ENCODE measurements around the gene TRAF1.

The TRAF1 gene

GRCh38 chr9:120885958-120886357, 40.6 kb downstream of the TRAF1 start:
- DNase-seq: peak; percentile 80

GRCh38 chr9:120885457-120885856, 41.1 kb downstream of the TRAF1 start:
- DNase-seq: no peak

GRCh38 chr9:120883608-120883996, 43.0 kb downstream of the TRAF1 start:
- no peak for DNase-seq

- DNase-seq: no peak
Measured at GRCh38 chr9:120882935-120883607, 43.5 kb downstream of the TRAF1 start.

- DNase-seq: no peak
Measured at GRCh38 chr9:120879446-120879845, 47.1 kb downstream of the TRAF1 start.

- DNase-seq: no peak
Measured at GRCh38 chr9:120878188-120879130, 48.1 kb downstream of the TRAF1 start.

- DNase-seq: peak; percentile 87
Measured at GRCh38 chr9:120877276-120878034, 49.1 kb downstream of the TRAF1 start.

GRCh38 chr9:120876842-120877240, 49.8 kb downstream of the TRAF1 start, which contains the start of gene PHF19:
Gene PHF19, minus strand, starts transcription at chr9:120877188. Its CDS starts 2,447 bp downstream, at chr9:120874741.
- no peak for DNase-seq

- DNase-seq: peak; percentile 93
Measured at GRCh38 chr9:120875954-120876841, 50.4 kb downstream of the TRAF1 start.

- DNase-seq: no peak
Measured at GRCh38 chr9:120875643-120875953, 51.0 kb downstream of the TRAF1 start.

- DNase-seq: no peak
Measured at GRCh38 chr9:120875195-120875565, 51.4 kb downstream of the TRAF1 start.

GRCh38 chr9:120874226-120875194, 52.1 kb downstream of the TRAF1 start:
- no peak for DNase-seq

GRCh38 chr9:120873512-120873911, 53.1 kb downstream of the TRAF1 start:
- no peak for DNase-seq

- DNase-seq: no peak
Measured at GRCh38 chr9:120872791-120873502, 53.6 kb downstream of the TRAF1 start.

GRCh38 chr9:120870206-120870605, 56.4 kb downstream of the TRAF1 start:
- no peak for DNase-seq

- DNase-seq: no peak
Measured at GRCh38 chr9:120869726-120870125, 56.9 kb downstream of the TRAF1 start.

- no peak for DNase-seq
Measured at GRCh38 chr9:120869360-120869687, 57.3 kb downstream of the TRAF1 start.

- peak; percentile 96 for DNase-seq
Measured at GRCh38 chr9:120868676-120869359, 57.8 kb downstream of the TRAF1 start.

GRCh38 chr9:120868339-120868675, 58.3 kb downstream of the TRAF1 start:
- DNase-seq: no peak

GRCh38 chr9:120867676-120868338, 58.8 kb downstream of the TRAF1 start:
- DNase-seq: no peak

Data from right hindlimb (tissue), 1 donor.